Activated effector memory CD4-positive, alpha-beta T cell treated with anti-CD3 and anti-CD28 coated beads, Interleukin-2, amount 50 U/mL, for 16 hours (primary cell): ENCODE results near the gene TNNC2.
"Not testable (repeated sequence)": the region's sequence is repeated elsewhere in the genome, so short reads cannot be mapped to it uniquely, and the experiment has no call there.

Source experiments
- DNase-seq: peaks from one replicate; pipeline ENCODE4 v3.0.0-alpha.2; 2020

TNNC2 gene

GRCh38 chr20:45818239-45818638, 8.9 kb downstream of the TNNC2 start:
- DNase-seq, result no peak

- no peak for DNase-seq
Measured at GRCh38 chr20:45817376-45818194, 9.5 kb downstream of the TNNC2 start.

GRCh38 chr20:45816951-45817350, 10.2 kb downstream of the TNNC2 start:
- DNase-seq, result no peak

- DNase-seq, result no peak
Measured at GRCh38 chr20:45814314-45814713, 12.8 kb downstream of the TNNC2 start.

- DNase-seq, result no peak
Measured at GRCh38 chr20:45813489-45813888, 13.6 kb downstream of the TNNC2 start.

- no peak for DNase-seq
Measured at GRCh38 chr20:45813006-45813340, 14.1 kb downstream of the TNNC2 start.

GRCh38 chr20:45812157-45813005, 14.7 kb downstream of the TNNC2 start, which contains the start of gene UBE2C:
Gene UBE2C (plus strand): TSS chr20:45812644. CDS start chr20:45812696, 52 bp downstream.
- peak; percentile 98 for DNase-seq

GRCh38 chr20:45810191-45810970, 16.7 kb downstream of the TNNC2 start:
- DNase-seq, result no peak

- no peak for DNase-seq
Measured at GRCh38 chr20:45801851-45802250, 25.3 kb downstream of the TNNC2 start.

- peak; percentile 82 for DNase-seq
Measured at GRCh38 chr20:45798935-45799642, 28.0 kb downstream of the TNNC2 start.

GRCh38 chr20:45797955-45798354, 29.2 kb downstream of the TNNC2 start:
- DNase-seq, result not testable (repeated sequence)

- DNase-seq, result not testable (repeated sequence)
Measured at GRCh38 chr20:45797510-45797909, 29.6 kb downstream of the TNNC2 start.

- DNase-seq, result no peak
Measured at GRCh38 chr20:45796337-45797065, 30.6 kb downstream of the TNNC2 start.

GRCh38 chr20:45792317-45793118, 34.6 kb downstream of the TNNC2 start:
- DNase-seq, result peak; percentile 65

- DNase-seq, result no peak
Measured at GRCh38 chr20:45788351-45788750, 38.8 kb downstream of the TNNC2 start.

GRCh38 chr20:45783656-45784294, 43.3 kb downstream of the TNNC2 start:
- no peak for DNase-seq

- DNase-seq, result peak; percentile 66
Measured at GRCh38 chr20:45782890-45783289, 44.2 kb downstream of the TNNC2 start.

- DNase-seq, result no peak
Measured at GRCh38 chr20:45781391-45781931, 45.7 kb downstream of the TNNC2 start.

- no peak for DNase-seq
Measured at GRCh38 chr20:45780159-45780558, 47.0 kb downstream of the TNNC2 start.
